Activated CD4-positive, CD25-positive, alpha-beta regulatory T cell (primary cell): Measurements from ENCODE around the gene CRELD2.

Experiments used
- DNase-seq, 4 experiments: peaks; one replicate each; lab custom pipeline; 2025; lab: John Stamatoyannopoulos, UW

CRELD2 gene, protein sequence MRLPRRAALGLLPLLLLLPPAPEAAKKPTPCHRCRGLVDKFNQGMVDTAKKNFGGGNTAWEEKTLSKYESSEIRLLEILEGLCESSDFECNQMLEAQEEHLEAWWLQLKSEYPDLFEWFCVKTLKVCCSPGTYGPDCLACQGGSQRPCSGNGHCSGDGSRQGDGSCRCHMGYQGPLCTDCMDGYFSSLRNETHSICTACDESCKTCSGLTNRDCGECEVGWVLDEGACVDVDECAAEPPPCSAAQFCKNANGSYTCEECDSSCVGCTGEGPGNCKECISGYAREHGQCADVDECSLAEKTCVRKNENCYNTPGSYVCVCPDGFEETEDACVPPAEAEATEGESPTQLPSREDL

GRCh38 chr22:49917974-49918910, at the start of gene CRELD2, which contains the start of gene ALG12:
TSS of gene CRELD2 (plus strand) at chr22:49918634. CDS start at chr22:49918770, 136 bp downstream.
TSS of gene ALG12 (minus strand) at chr22:49918438. CDS start at chr22:49913765, 4,673 bp downstream.
- DNase-seq: peak; percentile 96 to 97 (median 96)

GRCh38 chr22:49869086-49869830, 49.2 kb upstream of the CRELD2 start:
- DNase-seq: no peak

GRCh38 chr22:49869845-49870712, 48.4 kb upstream of the CRELD2 start:
- DNase-seq: no peak

GRCh38 chr22:49871482-49871881, 47.0 kb upstream of the CRELD2 start:
- DNase-seq: no peak

- no peak for DNase-seq
Observed at GRCh38 chr22:49872347-49872746, 46.1 kb upstream of the CRELD2 start.

GRCh38 chr22:49873228-49873940, 45.0 kb upstream of the CRELD2 start:
- DNase-seq: no peak

DNA sequence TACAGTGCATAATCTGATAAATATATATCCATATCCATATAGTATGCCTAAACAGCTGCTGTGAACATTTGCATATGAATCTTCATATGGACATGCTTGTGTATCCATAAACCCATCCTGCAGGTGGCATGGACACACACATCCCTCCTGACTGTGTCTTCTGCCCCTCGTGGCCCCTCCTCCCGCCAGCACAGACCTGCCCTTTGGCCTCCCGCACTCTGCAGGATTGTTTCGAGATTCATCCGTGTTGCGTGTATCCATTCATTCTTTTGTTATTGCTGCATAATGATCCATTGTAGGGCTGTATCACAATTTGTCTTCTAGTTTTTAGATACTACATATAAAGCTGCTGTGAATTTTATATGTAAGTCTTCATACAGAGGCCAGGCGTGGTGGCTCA, 40.8 kb upstream of the CRELD2 start:
- DNase-seq: no peak

DNA sequence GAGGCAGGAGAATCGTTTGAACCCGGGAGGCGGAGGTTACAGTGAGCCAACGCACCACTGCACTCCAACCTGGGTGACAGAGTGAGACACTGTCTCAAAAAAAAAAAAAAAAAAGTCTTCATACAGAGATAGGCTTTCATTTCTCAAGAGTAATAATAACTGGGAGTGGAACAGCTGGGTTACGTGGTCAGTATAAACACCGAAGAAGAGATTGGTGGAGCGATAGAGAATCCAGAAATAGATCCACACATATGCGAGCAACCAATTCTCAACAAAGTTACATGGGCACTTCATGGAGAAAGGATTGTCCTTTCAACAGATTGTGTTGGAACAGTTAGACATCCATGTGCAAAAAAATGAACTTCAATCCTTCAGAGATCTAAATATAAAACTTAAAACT, 40.2 kb upstream of the CRELD2 start:
- no peak for DNase-seq

DNA sequence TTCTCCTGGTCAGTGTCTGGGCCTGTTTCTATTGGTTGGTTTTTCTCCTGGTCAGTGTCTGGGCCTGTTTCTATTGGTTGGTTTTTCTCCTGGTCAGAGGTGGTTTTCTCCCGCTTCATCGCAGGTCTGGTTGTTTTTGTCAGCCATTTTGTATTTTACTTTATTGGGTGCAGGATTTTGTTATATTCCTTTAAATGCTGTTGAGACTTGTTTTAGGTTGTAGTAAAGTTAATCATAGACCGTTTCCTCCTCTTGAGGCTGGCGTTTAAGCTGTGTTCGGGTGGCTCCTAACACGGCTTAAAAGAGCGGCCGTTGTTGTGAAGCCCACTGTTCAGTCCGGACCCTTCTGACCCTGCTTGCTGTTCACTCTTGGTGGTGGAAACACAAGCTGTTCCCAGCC, 38.6 kb upstream of the CRELD2 start:
- DNase-seq: no peak

DNA sequence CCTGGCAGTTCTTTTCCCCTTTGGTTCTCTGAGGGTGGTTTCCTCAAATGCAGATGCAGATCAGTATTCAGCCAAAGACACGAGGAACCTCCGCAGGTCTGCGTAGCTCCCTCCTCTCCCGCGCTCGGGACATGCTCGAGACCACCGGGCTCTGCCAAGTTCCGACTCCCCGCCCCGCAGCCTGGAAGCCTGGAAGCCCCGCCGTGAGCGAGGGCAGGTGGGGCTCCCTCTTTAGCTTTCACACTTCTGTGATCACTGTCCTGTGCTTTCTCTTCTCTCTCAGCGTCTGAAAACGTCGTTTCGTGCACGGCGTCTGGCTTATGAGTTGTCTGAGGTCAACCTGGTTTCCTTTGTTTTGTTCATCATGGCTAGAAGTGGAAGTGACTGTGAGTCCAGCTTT, 38.2 kb upstream of the CRELD2 start:
- no peak for DNase-seq

DNA sequence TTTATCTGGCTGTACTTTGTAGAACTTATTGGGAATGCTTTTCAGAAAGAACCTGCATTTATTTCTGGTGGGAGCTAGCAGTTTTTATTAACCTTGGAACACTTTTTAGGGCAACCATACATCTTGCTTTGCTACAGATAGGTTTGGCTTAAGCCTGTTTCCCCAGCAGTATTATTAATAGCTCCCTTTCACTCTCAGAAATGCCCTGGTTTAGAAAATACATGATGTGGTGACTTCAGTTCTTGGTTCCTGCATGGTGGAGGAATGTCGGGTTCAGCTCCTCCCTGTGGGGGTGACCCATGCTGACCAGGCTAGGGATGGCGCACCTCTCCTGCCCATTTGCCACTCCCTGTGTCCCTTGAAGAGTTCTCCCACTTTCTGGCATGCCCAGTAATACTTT, 36.6 kb upstream of the CRELD2 start:
- no peak for DNase-seq

DNA sequence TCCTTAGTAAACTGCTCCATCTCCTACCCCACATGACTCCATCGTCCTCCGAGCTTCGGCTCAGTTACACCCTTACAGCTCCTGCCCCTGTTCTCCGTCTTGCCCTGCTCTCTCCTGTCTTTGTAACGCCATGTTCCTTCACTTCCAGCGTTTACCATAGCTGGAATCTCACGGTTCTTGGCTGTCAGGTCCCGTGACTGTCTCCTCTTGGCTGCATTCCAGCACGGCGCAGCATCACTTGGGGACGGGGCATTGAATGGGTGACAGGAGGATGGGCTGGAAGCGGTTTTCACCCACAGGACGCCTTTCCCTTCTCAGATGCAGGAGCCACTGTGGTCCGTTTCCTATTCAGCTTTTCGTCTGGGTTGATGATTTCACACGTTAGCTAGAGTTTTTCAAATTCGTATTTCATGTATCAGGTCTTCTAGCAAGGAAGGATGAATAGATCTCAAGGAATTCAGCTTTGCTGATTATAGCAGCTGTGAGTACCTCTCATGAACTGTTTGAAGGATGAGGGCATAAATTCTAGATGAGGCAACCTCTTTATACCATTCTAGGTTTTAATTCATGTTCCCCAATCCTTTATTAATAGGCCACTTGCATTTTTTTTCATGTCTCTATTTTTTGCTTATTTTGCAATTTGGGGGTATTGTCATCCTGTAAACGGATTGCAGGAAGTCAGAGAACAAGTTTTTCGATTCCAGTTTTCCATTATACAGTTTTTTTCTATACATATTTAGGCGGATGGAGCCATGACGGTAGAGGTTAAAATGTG, 35.7 kb upstream of the CRELD2 start:
- no peak for DNase-seq

GRCh38 chr22:49883294-49883640, 35.2 kb upstream of the CRELD2 start:
- no peak for DNase-seq

DNA sequence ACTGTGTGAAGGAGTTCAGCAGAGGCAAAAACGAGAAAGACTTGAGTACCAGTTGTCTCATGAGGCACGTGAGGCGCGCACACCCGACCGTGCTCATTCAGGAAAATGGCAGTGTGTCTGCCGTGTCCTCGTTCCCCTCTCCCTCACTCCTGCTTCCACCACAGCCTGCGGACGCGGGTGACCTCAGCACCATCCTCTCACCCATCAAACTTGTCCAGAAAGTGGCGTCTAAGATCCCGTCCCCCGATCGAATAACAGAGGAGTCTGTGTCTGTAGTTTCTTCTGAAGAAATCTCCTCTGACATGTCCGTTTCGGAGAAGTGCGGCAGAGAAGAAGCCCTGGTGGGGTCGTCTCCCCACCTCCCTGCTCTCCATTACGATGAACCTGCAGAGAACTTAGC, 34.4 kb upstream of the CRELD2 start:
- DNase-seq: no peak

- DNase-seq: no peak
Observed at GRCh38 chr22:49884503-49885260, 33.8 kb upstream of the CRELD2 start.

GRCh38 chr22:49885281-49885680, 33.2 kb upstream of the CRELD2 start:
- DNase-seq: no peak

- DNase-seq: no peak
Observed at GRCh38 chr22:49885881-49886280, 32.6 kb upstream of the CRELD2 start.

- DNase-seq: no peak
Observed at GRCh38 chr22:49886346-49887063, 31.9 kb upstream of the CRELD2 start.
